Erythroblast (primary cell): ENCODE data around the gene CCDC85A.

Source experiments
- DNase-seq, 2 experiments: peaks; one replicate each; lab custom pipeline; 2025; lab: John Stamatoyannopoulos, UW
- GATA1 ChIP-seq: IDR thresholded peaks from 2 replicates; pipeline ENCODE4 v1.6.1; 2011; ENCODE audit warnings: low read depth, mild to moderate bottlenecking, control low read depth, low read length, moderate library complexity
- POLR2A ChIP-seq: IDR thresholded peaks from 2 replicates; pipeline ENCODE4 v1.6.1; 2011; ENCODE audit warnings: mild to moderate bottlenecking, low read length

Gene CCDC85A

DNA sequence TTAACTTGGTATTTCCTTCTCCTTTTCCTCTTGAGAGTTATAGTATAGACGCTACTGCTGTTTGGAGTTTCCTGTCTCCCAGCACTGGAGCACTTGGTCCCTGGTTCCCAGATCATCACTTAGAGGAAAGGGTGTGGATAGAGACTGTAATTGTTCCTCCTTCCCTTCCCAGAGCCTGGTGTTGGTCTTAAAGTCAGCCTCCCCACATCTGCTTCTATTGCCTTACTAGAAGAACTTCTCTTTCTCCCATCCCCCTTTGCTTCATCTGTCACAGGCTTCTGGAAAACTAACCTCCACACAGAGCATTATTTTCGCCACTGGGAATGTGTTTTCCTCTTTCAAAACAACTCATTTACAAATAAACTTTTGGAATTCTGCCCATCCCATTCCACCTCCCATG, 131.0 kb downstream of the CCDC85A start:
- TF ChIP-seq GATA1: no peak
- TF ChIP-seq POLR2A: no peak
- no peak for DNase-seq

DNA sequence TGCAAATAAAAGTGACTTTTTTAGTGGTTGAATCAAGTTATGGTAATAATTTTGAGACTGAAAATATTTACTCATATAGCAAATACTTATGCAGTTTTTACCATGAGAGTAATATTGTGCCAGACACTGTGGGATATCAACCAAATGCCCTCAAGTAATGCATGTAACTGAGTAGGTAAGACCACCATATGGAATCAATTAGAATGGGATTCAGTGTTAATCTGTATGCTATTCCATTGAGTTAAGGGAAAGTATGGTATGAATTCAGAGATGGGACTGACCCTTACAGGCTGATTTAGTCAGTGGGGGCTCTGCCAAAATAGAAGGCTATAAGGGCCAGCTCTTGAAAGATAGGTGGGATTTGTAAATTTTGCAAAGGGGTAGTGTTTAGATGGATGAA, 131.6 kb downstream of the CCDC85A start:
- DNase-seq: no peak
- TF ChIP-seq POLR2A: no peak
- no peak for TF ChIP-seq GATA1

DNA sequence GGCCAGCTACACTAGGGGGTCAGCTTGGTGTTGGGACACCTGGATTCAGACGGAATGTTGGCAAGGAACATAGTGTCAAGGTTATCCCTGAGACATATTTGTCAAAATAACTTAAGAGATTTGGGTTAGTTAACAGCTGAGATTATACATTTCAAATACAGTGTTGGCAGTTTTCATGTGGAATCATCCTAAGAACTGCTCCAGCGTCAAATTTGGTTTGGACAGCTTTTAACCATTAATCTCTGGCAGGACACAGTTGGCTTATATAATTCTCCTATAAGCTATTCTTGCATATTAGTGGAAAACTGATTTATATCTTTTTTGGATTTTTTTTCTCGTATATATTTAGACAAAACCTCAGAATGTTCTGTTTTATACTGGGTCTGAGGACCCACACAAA, 132.2 kb downstream of the CCDC85A start:
- DNase-seq: no peak
- TF ChIP-seq GATA1: no peak
- no peak for TF ChIP-seq POLR2A

DNA sequence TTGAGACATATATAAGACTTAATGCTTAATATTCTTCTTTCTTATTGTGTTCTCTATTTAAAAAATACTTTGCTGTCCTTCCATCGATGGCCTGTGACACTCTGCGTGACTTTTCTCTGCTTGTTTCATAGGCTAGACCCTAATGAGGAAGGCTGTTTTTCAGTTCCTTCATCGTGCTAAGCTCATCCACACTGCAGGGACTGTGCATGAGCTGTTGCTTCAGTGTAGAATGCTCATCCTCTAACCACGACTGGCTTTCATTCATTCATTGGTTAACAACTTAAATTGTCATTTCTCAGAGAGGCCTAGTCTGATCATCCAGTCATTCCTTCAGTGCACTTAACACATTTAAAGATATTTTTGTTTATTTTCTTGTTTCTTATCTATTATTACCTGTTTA, 134.4 kb downstream of the CCDC85A start:
- DNase-seq: no peak
- TF ChIP-seq POLR2A (no peak), GATA1 (no peak)

DNA sequence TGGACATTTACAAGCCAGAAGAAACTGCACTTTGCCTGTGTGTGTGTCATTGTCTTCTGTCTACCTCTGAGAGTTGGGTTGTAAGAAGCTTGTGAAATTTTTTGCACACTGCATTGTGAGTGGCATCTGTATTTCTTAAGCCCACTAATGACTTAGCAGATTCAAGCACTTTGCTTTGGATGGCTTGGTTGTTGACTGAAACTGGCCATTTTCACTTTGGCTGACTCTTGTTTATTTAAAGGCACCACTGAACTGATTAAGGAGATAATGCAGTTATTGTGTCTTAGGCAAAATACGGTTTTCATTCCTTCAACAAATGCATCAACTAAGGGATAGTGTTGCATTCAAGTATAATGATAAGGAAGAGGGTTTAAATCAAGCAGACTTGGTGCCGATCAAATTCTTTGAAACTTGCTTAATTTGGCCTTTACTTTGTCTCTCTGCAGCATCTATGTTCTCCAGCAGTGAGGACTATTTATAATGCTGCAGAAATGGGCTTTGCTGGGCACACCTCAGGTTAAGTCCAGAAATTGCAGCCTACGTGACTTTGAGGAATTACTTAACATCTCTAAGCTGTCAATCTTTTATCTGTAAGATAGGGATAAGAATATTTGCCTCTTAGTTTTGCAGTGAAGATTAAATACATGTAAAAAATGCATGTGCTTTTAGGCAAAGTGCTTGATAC, 142.0 kb downstream of the CCDC85A start:
- TF ChIP-seq GATA1 (no peak), POLR2A (no peak)
- DNase-seq: no peak

DNA sequence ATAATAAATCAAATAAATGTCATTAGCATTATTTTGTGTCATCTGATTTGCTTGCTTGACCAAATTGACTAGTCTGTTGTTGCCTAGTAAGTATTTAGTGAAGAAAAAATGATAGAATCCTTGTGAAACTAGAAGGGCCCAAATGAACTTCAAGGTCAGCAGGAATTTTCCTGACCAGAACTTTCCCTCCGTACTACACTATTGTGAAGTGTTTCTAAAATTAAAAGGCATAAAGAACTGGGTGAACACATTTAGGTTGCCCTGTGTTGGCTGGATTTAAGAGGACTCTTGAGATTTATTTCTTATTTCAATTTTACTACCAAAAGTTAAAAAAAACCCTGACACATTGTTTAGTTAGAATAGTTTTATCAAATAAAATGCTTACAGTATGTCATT, 142.6 kb downstream of the CCDC85A start:
- no peak for TF ChIP-seq GATA1
- TF ChIP-seq POLR2A: no peak
- DNase-seq: no peak

DNA sequence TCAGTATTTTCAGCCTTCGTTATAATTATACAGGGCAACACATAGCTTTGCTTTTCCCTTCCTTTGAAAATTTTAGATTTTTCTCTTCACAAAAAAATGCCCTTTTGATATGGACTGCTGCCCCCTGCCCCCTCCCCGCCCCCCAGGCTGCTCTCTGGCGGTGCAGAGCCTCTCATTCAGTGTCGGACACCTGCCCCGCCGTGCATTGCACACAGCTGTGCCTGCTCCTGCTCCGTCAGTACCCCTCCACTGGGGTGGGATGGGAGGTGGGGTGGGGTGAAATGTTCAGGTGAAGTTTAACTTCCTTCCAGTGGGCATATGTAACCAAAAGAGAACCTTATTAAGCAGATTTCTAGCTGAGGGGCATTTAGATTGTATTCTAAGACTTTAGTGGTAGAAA, 148.0 kb downstream of the CCDC85A start:
- TF ChIP-seq POLR2A (no peak), GATA1 (no peak)
- DNase-seq: no peak

DNA sequence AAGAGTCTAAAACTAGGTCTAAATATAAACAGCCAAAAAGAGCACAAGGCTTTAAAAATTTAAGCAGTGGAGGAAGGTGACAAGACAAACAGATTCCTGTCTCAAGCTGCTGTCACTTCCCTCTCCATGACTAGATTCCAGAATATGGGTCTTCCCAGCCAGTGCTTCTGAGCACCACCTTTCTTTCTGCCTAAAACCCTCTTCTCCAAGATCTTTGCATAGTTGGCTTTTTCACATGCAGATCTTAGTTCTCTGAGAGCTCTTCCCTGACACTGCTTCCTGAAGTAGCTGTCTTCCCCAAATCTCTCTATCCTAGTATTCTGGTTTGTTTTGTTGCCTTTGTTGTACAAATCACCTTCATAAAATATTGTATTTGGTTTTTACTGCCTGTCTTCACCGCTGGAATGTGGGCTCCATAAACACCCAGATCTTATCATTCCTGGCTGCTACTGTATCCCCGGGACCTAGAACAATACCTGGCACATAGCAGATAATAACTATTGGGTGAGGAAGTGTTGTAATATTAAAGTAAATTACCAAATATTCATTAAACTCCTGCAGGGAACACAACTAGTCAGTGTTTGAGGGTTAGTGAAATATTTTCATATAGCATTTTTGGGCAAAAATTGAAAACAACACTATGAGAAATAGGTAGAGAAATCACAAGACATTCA, 150.2 kb downstream of the CCDC85A start:
- TF ChIP-seq GATA1: no peak
- TF ChIP-seq POLR2A: no peak
- no peak for DNase-seq

DNA sequence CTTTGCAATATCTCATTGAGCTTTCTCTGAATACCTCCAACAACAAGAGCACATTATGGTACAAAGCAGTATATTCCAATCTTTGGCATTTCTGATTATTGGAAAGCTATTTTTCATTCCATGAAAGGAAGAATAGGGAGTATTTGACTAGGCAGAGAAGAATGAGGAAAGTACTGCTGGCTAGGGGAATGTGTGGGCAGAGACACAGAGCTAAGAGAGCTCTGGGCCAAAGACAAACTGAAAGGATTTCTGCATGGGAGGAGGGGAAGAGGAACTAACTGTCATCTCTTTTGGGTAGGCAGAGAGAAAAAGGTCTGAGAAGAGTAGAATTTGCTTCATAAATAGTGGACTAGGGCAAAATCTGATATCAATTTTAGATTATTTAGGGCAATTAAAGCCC, 150.8 kb downstream of the CCDC85A start:
- no peak for DNase-seq
- TF ChIP-seq POLR2A: no peak
- TF ChIP-seq GATA1: no peak

DNA sequence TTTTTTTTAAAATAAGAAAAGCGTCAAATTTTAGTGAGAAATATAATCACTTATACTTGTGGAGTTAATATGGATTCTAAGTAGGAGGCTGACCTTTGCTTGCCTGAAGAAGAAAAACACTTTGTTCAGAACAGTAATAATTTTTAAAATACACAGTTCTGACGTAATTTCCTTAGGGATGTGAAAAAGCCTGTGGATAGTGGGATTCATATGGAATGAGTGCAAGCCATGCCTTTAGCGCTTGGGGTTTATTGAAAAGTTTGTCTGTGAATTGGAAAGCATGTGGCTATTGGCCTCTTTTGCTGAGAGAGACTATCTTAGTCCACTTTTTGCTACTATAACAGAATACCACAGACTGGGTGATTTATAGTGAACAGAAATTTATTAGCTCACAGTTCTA, 151.3 kb downstream of the CCDC85A start:
- DNase-seq: no peak
- TF ChIP-seq POLR2A: no peak
- no peak for TF ChIP-seq GATA1

DNA sequence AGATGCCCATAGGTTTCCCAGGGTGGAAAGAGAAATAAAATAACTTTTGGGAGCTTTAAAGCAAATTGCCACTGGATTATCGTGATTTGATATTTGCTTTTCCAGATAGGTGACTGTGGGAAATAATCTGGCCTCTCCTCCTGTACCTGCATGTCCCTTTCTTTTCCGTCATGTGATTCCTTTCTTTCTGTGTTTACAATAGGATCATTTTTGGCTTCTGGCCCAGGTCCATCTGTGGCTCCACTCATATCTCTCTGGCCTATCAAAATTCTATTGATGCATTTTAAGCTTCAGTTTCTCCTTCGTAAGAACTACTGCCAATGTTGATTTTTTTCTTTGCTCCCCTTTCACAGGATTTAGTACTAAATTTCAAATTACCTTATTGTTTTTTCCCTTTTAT, 153.6 kb downstream of the CCDC85A start:
- TF ChIP-seq POLR2A (no peak), GATA1 (no peak)
- no peak for DNase-seq

DNA sequence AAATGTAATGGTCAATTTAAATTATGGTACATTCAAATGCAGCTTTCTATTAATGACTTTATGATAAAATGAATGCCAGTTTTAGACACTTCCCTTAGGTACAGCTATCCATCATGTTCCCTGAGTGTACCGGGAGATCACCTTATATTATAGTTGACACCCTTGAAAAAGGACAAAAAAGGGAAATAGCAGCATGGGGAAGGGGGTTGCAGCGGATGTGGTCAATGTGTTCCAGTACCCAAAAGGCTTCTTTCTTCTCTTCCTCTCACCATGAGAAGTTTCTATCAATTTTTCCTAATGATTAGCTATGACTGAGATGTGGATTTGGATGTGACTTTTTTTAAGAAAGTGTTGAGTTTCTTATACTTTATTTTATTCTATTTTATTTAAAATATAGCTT, 154.4 kb downstream of the CCDC85A start:
- TF ChIP-seq GATA1 (no peak), POLR2A (no peak)
- DNase-seq: no peak

DNA sequence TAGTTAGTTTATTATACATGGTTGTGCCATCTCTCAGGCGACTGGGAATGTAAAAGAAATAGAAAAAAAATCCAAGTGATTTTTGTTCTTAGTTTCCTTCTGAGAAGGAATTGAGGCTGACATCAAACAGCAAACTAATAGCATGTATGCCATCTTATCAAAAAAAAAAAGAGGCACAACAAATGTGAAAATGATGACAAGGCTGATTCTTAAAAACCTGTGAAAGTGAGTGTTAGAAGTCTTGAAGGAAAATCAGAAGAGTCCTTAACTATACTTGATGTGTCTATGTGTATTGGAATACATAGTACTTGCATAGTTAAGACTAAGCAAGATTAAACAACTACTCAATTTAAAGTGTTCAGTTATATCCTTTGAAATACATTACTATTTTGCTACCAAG, 161.0 kb downstream of the CCDC85A start:
- TF ChIP-seq GATA1: no peak
- TF ChIP-seq POLR2A: no peak
- DNase-seq: no peak

DNA sequence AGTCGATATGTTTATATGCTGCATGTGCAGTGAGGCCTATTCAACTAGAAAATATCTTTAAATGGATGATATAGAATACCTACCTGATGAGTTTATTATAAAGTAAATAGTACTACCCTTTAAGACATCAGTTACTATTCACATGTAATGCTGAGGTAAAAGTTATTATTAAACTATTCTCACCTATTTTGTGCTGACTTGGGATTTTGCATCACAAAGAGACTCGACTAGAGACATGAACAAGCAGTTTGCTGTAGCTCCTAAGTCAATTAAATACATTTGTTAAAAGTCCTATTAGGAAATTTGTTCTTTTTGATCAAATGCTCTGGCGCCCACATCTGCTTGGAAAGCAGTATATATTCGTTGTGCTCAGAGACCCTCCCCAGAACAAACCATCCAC, 164.1 kb downstream of the CCDC85A start:
- TF ChIP-seq GATA1 (no peak), POLR2A (no peak)
- no peak for DNase-seq
